ENCODE data around the gene FEZ2.
A peak's percentile ranks its signal among the peaks of the same experiment; 100 is the strongest.
"Not testable (repeated sequence)": the region's sequence is repeated elsewhere in the genome, so short reads cannot be mapped to it uniquely, and the experiment has no call there.

Gene FEZ2

GRCh38 chr2:36597532-36598377, at the start of gene FEZ2:
Gene FEZ2, minus strand, starts transcription at chr2:36598168. Its CDS starts 26 bp downstream, at chr2:36598142.
- peak; percentile 61 to 69 for DNase-seq (ENCODE audit: low read depth in 2 of 2)

GRCh38 chr2:36634981-36635597, 37.1 kb upstream of the FEZ2 start:
- no peak for DNase-seq (ENCODE audit: low read depth in 2 of 2)

- DNase-seq (ENCODE audit: low read depth in 2 of 2): no peak
Observed at GRCh38 chr2:36633470-36634092, 35.6 kb upstream of the FEZ2 start.

GRCh38 chr2:36626756-36627155, 28.8 kb upstream of the FEZ2 start:
- no peak for DNase-seq (ENCODE audit: low read depth in 2 of 2)

GRCh38 chr2:36626071-36626470, 28.1 kb upstream of the FEZ2 start:
- no peak for DNase-seq (ENCODE audit: low read depth in 2 of 2)

GRCh38 chr2:36625304-36625703, 27.3 kb upstream of the FEZ2 start:
- DNase-seq (ENCODE audit: low read depth in 2 of 2): no peak

GRCh38 chr2:36620321-36620720, 22.4 kb upstream of the FEZ2 start:
- DNase-seq (ENCODE audit: low read depth in 2 of 2): no peak

GRCh38 chr2:36618381-36618780, 20.4 kb upstream of the FEZ2 start:
- DNase-seq (ENCODE audit: low read depth in 2 of 2): no peak

GRCh38 chr2:36616947-36617346, 19.0 kb upstream of the FEZ2 start:
- no peak for DNase-seq (ENCODE audit: low read depth in 2 of 2)

- DNase-seq (ENCODE audit: low read depth in 2 of 2): no peak
Observed at GRCh38 chr2:36615222-36615621, 17.3 kb upstream of the FEZ2 start.

GRCh38 chr2:36613801-36614200, 15.8 kb upstream of the FEZ2 start:
- DNase-seq (ENCODE audit: low read depth in 2 of 2): no peak

GRCh38 chr2:36611316-36611990, 13.5 kb upstream of the FEZ2 start:
- no peak for DNase-seq (ENCODE audit: low read depth in 2 of 2)

GRCh38 chr2:36609507-36609906, 11.5 kb upstream of the FEZ2 start:
- DNase-seq (ENCODE audit: low read depth in 2 of 2): no peak

- DNase-seq (ENCODE audit: low read depth in 2 of 2): no peak
Observed at GRCh38 chr2:36607947-36608346, 10.0 kb upstream of the FEZ2 start.

- no peak for DNase-seq (ENCODE audit: low read depth in 2 of 2)
Observed at GRCh38 chr2:36606925-36607324, 9.0 kb upstream of the FEZ2 start.

- no peak for DNase-seq (ENCODE audit: low read depth in 2 of 2)
Observed at GRCh38 chr2:36605273-36605672, 7.3 kb upstream of the FEZ2 start.

GRCh38 chr2:36603629-36604028, 5.7 kb upstream of the FEZ2 start:
- DNase-seq (ENCODE audit: low read depth in 2 of 2): not testable (repeated sequence)

- DNase-seq (ENCODE audit: low read depth in 2 of 2): no peak
Observed at GRCh38 chr2:36597003-36597531, 901 bp downstream of the FEZ2 start.

GRCh38 chr2:36596397-36596796, 1.6 kb downstream of the FEZ2 start:
- no peak for DNase-seq (ENCODE audit: low read depth in 2 of 2)

GRCh38 chr2:36594849-36595248, 3.1 kb downstream of the FEZ2 start:
- no peak for DNase-seq (ENCODE audit: low read depth in 2 of 2)

GRCh38 chr2:36589230-36589630, 8.7 kb downstream of the FEZ2 start:
- no peak for DNase-seq (ENCODE audit: low read depth in 2 of 2)

- no peak for DNase-seq (ENCODE audit: low read depth in 2 of 2)
Observed at GRCh38 chr2:36587556-36587955, 10.4 kb downstream of the FEZ2 start.
